ENCODE data around the gene MTF1. TPM values are rescaled to one million over a fixed set of nuclear protein-coding genes. Genes with fewer than 3 reads are reported as not detected.

Gene MTF1
- polyA plus RNA-seq, 1 experiment = 8.6 TPM

DNA sequence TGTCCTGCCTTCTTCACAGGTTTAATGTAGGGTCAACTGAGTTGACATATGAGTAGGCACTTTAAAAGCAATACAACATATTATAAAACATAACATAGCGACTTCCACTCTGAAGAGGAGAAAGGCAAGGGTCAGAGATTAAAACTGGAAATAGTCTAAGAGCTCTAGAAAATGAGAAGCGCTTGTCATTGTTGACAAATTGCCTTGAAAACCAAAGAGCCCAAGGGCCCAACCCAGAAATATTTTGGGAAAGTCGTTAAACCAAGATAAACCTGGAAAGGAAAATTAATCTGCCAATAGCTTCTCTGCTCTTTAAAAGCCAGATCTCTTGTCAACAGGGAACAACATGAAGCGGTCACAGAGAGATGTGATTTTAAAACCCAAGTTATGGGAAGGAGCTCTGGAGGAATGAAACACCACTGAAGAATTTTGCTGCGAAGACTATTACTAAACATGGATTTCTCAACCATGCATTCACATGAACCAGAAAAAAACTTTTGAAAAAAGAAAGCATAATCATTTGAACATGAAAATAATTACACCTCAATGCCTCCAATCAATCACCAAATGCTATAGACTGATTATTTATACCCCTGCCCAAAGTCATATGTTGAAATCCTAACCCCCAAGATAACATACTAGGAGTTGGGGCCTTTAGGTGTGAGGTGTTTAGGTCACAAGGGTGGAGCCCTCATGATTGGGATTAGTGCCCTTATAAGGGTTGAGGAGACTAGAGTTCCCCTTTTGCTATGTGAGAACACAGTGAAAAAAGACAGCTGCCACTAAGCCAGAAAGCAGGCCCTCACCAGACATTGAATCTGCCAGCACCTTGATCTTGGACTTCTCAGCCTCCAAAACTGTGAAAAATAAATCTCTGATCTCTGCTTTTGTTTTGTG lies 33.0 kb upstream of the MTF1 start:
- H3K27ac ChIP-seq (ENCODE audit: low read depth, low read length) = peak overlapping the region; percentile 23
- CTCF ChIA-PET = interaction anchor here (0.5 to 2.7 kb wide), 7 partner anchors 33 to 1248 kb away, joined by 3 to 15 read pairs (median 3); partner anchors contain the start of genes MTF1 and SF3A3
- POLR2A ChIA-PET = no interaction called here

DNA sequence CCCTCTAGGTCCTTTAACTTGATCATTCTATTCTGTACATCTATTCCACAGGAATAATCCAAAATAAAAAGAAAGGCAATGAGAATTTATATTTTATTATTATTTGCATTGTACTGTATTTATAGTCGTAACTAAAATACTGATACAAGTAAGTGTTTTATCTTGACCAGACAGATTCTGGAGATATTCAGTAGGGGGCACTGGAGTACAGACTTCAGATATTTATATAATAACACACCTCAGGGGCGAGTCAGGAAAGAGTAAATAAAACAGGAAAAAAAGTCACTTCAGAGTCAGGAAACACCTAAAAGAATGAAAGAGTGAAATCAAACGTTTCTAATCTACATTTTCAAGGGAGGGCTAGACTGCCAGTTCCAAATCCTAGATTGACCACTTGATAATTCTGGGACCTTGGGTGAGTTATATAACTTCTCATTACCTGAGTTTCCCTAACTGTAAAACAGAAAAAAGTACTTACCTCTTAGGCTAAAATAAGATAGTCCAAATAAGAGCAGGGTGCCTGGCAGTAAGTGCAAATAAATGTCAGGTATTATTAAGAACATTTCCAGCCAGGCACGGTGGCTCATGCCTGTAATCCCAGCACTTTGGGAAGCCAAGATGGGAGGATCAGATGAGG lies 31.1 kb upstream of the MTF1 start:
- no peak overlapping the region for H3K27ac ChIP-seq (ENCODE audit: low read depth, low read length)
- DNase-seq (ENCODE audit: low read depth, low spot score) = no peak
- no peak overlapping the region for H3K4me3 ChIP-seq (ENCODE audit: low read depth, low read length)
- H3K27me3 ChIP-seq (ENCODE audit: control insufficient read depth, insufficient read depth, low read length) = no peaks in the 10 kb centered on the region
- POLR2A ChIA-PET = no interaction called here
- CTCF ChIA-PET = interaction anchor here (0.6 to 2.7 kb wide), 14 partner anchors 10 to 785 kb away, joined by 3 to 15 read pairs (median 4); partner anchors contain the start of genes MTF1 and SF3A3
- TF ChIP-seq, protein P1, sequence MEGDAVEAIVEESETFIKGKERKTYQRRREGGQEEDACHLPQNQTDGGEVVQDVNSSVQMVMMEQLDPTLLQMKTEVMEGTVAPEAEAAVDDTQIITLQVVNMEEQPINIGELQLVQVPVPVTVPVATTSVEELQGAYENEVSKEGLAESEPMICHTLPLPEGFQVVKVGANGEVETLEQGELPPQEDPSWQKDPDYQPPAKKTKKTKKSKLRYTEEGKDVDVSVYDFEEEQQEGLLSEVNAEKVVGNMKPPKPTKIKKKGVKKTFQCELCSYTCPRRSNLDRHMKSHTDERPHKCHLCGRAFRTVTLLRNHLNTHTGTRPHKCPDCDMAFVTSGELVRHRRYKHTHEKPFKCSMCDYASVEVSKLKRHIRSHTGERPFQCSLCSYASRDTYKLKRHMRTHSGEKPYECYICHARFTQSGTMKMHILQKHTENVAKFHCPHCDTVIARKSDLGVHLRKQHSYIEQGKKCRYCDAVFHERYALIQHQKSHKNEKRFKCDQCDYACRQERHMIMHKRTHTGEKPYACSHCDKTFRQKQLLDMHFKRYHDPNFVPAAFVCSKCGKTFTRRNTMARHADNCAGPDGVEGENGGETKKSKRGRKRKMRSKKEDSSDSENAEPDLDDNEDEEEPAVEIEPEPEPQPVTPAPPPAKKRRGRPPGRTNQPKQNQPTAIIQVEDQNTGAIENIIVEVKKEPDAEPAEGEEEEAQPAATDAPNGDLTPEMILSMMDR (IDR thresholded peaks at IDR 0.05; ENCODE audit: low read depth, low read length) = peak; percentile 46
- H3K9me3 ChIP-seq (ENCODE audit: control insufficient read depth, insufficient read depth, low read length) = no peaks in the 10 kb centered on the region

More for the DNA sequence above, 33.0 kb upstream of the MTF1 start:
- Histone ChIP-seq H3K27me3 (ENCODE audit: control insufficient read depth, insufficient read depth, low read length) (no peaks in the 10 kb centered on the region), H3K4me3 (ENCODE audit: low read depth, low read length) (no peak overlapping the region), H3K9me3 (ENCODE audit: control insufficient read depth, insufficient read depth, low read length) (no peaks in the 10 kb centered on the region)
- TF ChIP-seq, protein P1 (IDR thresholded peaks at IDR 0.05; ENCODE audit: low read depth, low read length) = no peak
- DNase-seq (ENCODE audit: low read depth, low spot score) = peak; percentile 10

GRCh38 chr1:37888022-37888700 lies 28.8 kb upstream of the MTF1 start:
- Histone ChIP-seq H3K27me3 (ENCODE audit: control insufficient read depth, insufficient read depth, low read length) (no peaks in the 10 kb centered on the region), H3K9me3 (ENCODE audit: control insufficient read depth, insufficient read depth, low read length) (no peaks in the 10 kb centered on the region), H3K27ac (ENCODE audit: low read depth, low read length) (no peak overlapping the region), H3K4me3 (ENCODE audit: low read depth, low read length) (no peak overlapping the region)
- DNase-seq (ENCODE audit: low read depth, low spot score) = no peak
- CTCF ChIA-PET = no interaction called here
- POLR2A ChIA-PET = no interaction called here
- TF ChIP-seq, protein P1 (IDR thresholded peaks at IDR 0.05; ENCODE audit: low read depth, low read length) = no peak

DNA sequence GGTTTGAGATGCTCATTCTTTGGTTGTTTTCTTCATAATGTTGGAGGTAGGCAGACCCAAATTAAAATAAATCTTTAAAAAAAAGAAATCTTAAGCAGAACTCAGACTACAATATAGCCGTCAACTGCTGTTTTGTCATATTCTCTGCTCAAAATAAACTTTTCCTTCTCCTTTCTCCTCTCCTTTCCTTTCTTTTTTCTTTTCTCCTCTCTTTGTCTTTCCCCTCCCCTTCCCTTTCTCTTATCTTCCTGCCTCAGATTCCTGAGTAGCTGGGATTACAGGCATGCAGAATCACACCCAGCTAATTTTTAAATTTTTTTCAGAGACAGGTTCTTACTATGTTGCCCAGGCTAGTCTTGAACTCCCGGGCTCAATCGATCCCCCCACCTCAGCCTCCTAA lies 24.8 kb upstream of the MTF1 start:
- CTCF ChIA-PET = interaction anchor here (1.2 kb wide), 1 partner anchor 25 kb away, joined by 4 read pairs; the partner anchor contains the start of gene MTF1
- TF ChIP-seq, protein P1 (IDR thresholded peaks at IDR 0.05; ENCODE audit: low read depth, low read length) = no peak
- Histone ChIP-seq H3K27ac (ENCODE audit: low read depth, low read length) (no peak overlapping the region), H3K27me3 (ENCODE audit: control insufficient read depth, insufficient read depth, low read length) (no peaks in the 10 kb centered on the region), H3K9me3 (ENCODE audit: control insufficient read depth, insufficient read depth, low read length) (no peaks in the 10 kb centered on the region), H3K4me3 (ENCODE audit: low read depth, low read length) (no peak overlapping the region)
- DNase-seq (ENCODE audit: low read depth, low spot score) = no peak
- POLR2A ChIA-PET = no interaction called here

Data from AG04450 (cell line).